T-helper 2 cell treated with Interferon-gamma antibody and Interleukin-4, amounts not matched to agents 5 μg/mL and 100 μg/mL, for 36 hours (primary cell): ENCODE measurements around the gene PEX14.
"Not testable (repeated sequence)": the region's sequence is repeated elsewhere in the genome, so short reads cannot be mapped to it uniquely, and the experiment has no call there.

Experiments used
- DNase-seq: peaks from one replicate; pipeline ENCODE4 v3.0.0; 2021; ENCODE audit warnings: low spot score
- H3K27ac Mint-ChIP-seq: one replicate; pipeline ENCODE4 v1.8.0; 2021; ENCODE audit warnings: mild to moderate bottlenecking, mixed read lengths
- H3K27me3 Mint-ChIP-seq: one replicate; pipeline ENCODE4 v1.8.0; 2021; ENCODE audit warnings: low read depth, mixed read lengths
- H3K36me3 Mint-ChIP-seq: one replicate; pipeline ENCODE4 v1.8.0; 2021; ENCODE audit warnings: low read depth, mixed read lengths
- H3K4me1 Mint-ChIP-seq: one replicate; pipeline ENCODE4 v1.8.0; 2021; ENCODE audit warnings: low read depth, mixed read lengths
- H3K4me3 Mint-ChIP-seq: one replicate; pipeline ENCODE4 v1.8.0; 2022; ENCODE audit warnings: mild to moderate bottlenecking, moderate library complexity, mixed read lengths
- H3K9me3 Mint-ChIP-seq: one replicate; pipeline ENCODE4 v1.8.0; 2021; ENCODE audit warnings: mixed read lengths

Gene PEX14

GRCh38 chr1:10440305-10440704 is 34.4 kb upstream of the PEX14 start:
- H3K9me3 Mint-ChIP-seq, result no peaks in the 10 kb centered on the region
- no peak overlapping the region for H3K4me3 Mint-ChIP-seq
- DNase-seq, result no peak
- H3K4me1 Mint-ChIP-seq, result no peaks in the 10 kb centered on the region
- H3K27me3 Mint-ChIP-seq, result no peaks in the 10 kb centered on the region
- no peaks in the 10 kb centered on the region for H3K36me3 Mint-ChIP-seq
- H3K27ac Mint-ChIP-seq, result no peak overlapping the region

- Mint-ChIP-seq H3K27ac (no peak overlapping the region), H3K9me3 (no peaks in the 10 kb centered on the region), H3K27me3 (no peaks in the 10 kb centered on the region), H3K36me3 (no peaks in the 10 kb centered on the region), H3K4me3 (no peak overlapping the region), H3K4me1 (no peaks in the 10 kb centered on the region)
- no peak for DNase-seq
These were observed 34.0 kb upstream of the PEX14 start for GRCh38 chr1:10440794-10441193.

- Mint-ChIP-seq H3K4me3 (no peak overlapping the region), H3K4me1 (no peaks in the 10 kb centered on the region), H3K27ac (no peak overlapping the region), H3K27me3 (no peaks in the 10 kb centered on the region), H3K9me3 (no peaks in the 10 kb centered on the region), H3K36me3 (no peaks in the 10 kb centered on the region)
- DNase-seq, result no peak
These were observed 30.5 kb upstream of the PEX14 start for GRCh38 chr1:10444248-10444647.

- no peak overlapping the region for H3K27ac Mint-ChIP-seq
- H3K36me3 Mint-ChIP-seq, result no peaks in the 10 kb centered on the region
- no peaks in the 10 kb centered on the region for H3K4me1 Mint-ChIP-seq
- H3K4me3 Mint-ChIP-seq, result no peak overlapping the region
- no peaks in the 10 kb centered on the region for H3K9me3 Mint-ChIP-seq
- H3K27me3 Mint-ChIP-seq, result no peaks in the 10 kb centered on the region
- DNase-seq, result no peak
These were observed 29.9 kb upstream of the PEX14 start for GRCh38 chr1:10444795-10445397.

GRCh38 chr1:10446790-10447422 is 27.8 kb upstream of the PEX14 start:
- H3K4me1 Mint-ChIP-seq, result peaks cover 3% of the 10 kb centered on the region
- no peaks in the 10 kb centered on the region for H3K27me3 Mint-ChIP-seq
- H3K27ac Mint-ChIP-seq, result no peak overlapping the region
- H3K9me3 Mint-ChIP-seq, result no peaks in the 10 kb centered on the region
- DNase-seq, result no peak
- H3K36me3 Mint-ChIP-seq, result no peaks in the 10 kb centered on the region
- no peak overlapping the region for H3K4me3 Mint-ChIP-seq

- H3K27ac Mint-ChIP-seq, result no peak within 1 kb of the TSS
- H3K36me3 Mint-ChIP-seq, result peaks cover 2% of the 10 kb centered on the region
- H3K4me1 Mint-ChIP-seq, result peaks cover 3% of the 10 kb centered on the region
- H3K9me3 Mint-ChIP-seq, result no peaks in the 10 kb centered on the region
- no peak for DNase-seq
- no peaks in the 10 kb centered on the region for H3K27me3 Mint-ChIP-seq
- H3K4me3 Mint-ChIP-seq, result no peak within 1 kb of the TSS
These were observed 25.0 kb upstream of the PEX14 start, which contains the start of gene CORT for GRCh38 chr1:10449751-10450150. TSS of gene CORT (plus strand) at chr1:10450031. CDS start at chr1:10450224, 193 bp downstream.

- no peak overlapping the region for H3K27ac Mint-ChIP-seq
- peaks cover 2% of the 10 kb centered on the region for H3K36me3 Mint-ChIP-seq
- no peak for DNase-seq
- H3K4me3 Mint-ChIP-seq, result no peak overlapping the region
- H3K4me1 Mint-ChIP-seq, result peaks cover 3% of the 10 kb centered on the region
- no peaks in the 10 kb centered on the region for H3K27me3 Mint-ChIP-seq
- H3K9me3 Mint-ChIP-seq, result no peaks in the 10 kb centered on the region
These were observed 24.5 kb upstream of the PEX14 start for GRCh38 chr1:10450156-10450814.

- peaks cover 3% of the 10 kb centered on the region for H3K4me1 Mint-ChIP-seq
These were observed 23.9 kb upstream of the PEX14 start for GRCh38 chr1:10450836-10451235.

GRCh38 chr1:10451287-10451686 is 23.5 kb upstream of the PEX14 start:
- no peaks in the 10 kb centered on the region for H3K9me3 Mint-ChIP-seq
- no peak for DNase-seq
- H3K4me3 Mint-ChIP-seq, result no peak overlapping the region
- H3K27ac Mint-ChIP-seq, result no peak overlapping the region
- peaks cover 4% of the 10 kb centered on the region for H3K36me3 Mint-ChIP-seq
- H3K4me1 Mint-ChIP-seq, result peaks cover 5% of the 10 kb centered on the region
- no peaks in the 10 kb centered on the region for H3K27me3 Mint-ChIP-seq

More at GRCh38 chr1:10450836-10451235, 23.9 kb upstream of the PEX14 start:
- H3K9me3 Mint-ChIP-seq, result no peaks in the 10 kb centered on the region
- no peak for DNase-seq
- no peaks in the 10 kb centered on the region for H3K27me3 Mint-ChIP-seq
- no peak overlapping the region for H3K4me3 Mint-ChIP-seq
- H3K27ac Mint-ChIP-seq, result no peak overlapping the region
- peaks cover 2% of the 10 kb centered on the region for H3K36me3 Mint-ChIP-seq

- Mint-ChIP-seq H3K27me3 (no peaks in the 10 kb centered on the region), H3K9me3 (no peaks in the 10 kb centered on the region), H3K36me3 (peaks cover 9% of the 10 kb centered on the region), H3K4me1 (peaks cover 8% of the 10 kb centered on the region), H3K4me3 (no peak overlapping the region), H3K27ac (no peak overlapping the region)
- no peak for DNase-seq
These were observed 18.7 kb upstream of the PEX14 start for GRCh38 chr1:10456048-10456447.

GRCh38 chr1:10456661-10457060 is 18.1 kb upstream of the PEX14 start:
- no peak overlapping the region for H3K4me3 Mint-ChIP-seq
- H3K27ac Mint-ChIP-seq, result no peak overlapping the region
- no peaks in the 10 kb centered on the region for H3K9me3 Mint-ChIP-seq
- no peak for DNase-seq
- H3K4me1 Mint-ChIP-seq, result peaks cover 7% of the 10 kb centered on the region
- no peaks in the 10 kb centered on the region for H3K27me3 Mint-ChIP-seq
- H3K36me3 Mint-ChIP-seq, result peaks cover 15% of the 10 kb centered on the region

- H3K27ac Mint-ChIP-seq, H3K27me3 Mint-ChIP-seq, H3K4me3 Mint-ChIP-seq, DNase-seq, H3K4me1 Mint-ChIP-seq, H3K9me3 Mint-ChIP-seq: not testable (repeated sequence)
- H3K36me3 Mint-ChIP-seq, result peaks cover 19% of the 10 kb centered on the region
These were observed 17.3 kb upstream of the PEX14 start for GRCh38 chr1:10457462-10457861.

GRCh38 chr1:10457875-10458274 is 16.9 kb upstream of the PEX14 start:
- Mint-ChIP-seq H3K4me3 (no peak overlapping the region), H3K9me3 (no peaks in the 10 kb centered on the region), H3K4me1 (peaks cover 7% of the 10 kb centered on the region), H3K36me3 (peaks cover 23% of the 10 kb centered on the region), H3K27ac (no peak overlapping the region), H3K27me3 (no peaks in the 10 kb centered on the region)
- DNase-seq, result no peak

- peaks cover 7% of the 10 kb centered on the region for H3K4me1 Mint-ChIP-seq
- H3K27me3 Mint-ChIP-seq, result no peaks in the 10 kb centered on the region
- no peak overlapping the region for H3K27ac Mint-ChIP-seq
- H3K4me3 Mint-ChIP-seq, result no peak overlapping the region
- no peaks in the 10 kb centered on the region for H3K9me3 Mint-ChIP-seq
- DNase-seq, result no peak
- peaks cover 30% of the 10 kb centered on the region for H3K36me3 Mint-ChIP-seq
These were observed 15.6 kb upstream of the PEX14 start for GRCh38 chr1:10459184-10459583.
